GM12878 (cell line): ENCODE results near the gene JOSD2. TPM values are rescaled to one million over a fixed set of nuclear protein-coding genes. Genes with fewer than 3 reads are reported as not detected.
"Not testable (repeated sequence)": the region's sequence is repeated elsewhere in the genome, so short reads cannot be mapped to it uniquely, and the experiment has no call there.

Experiments
- ATAC-seq: fragments of 200-7000 bp; cut with Tn5 transposase; 3 replicates; pipeline ENCODE4 v1.9.1; 2020; ENCODE audit warnings: mild to moderate bottlenecking, moderate library complexity
- BruUV-seq: library from RNA; stranded (reverse); fragments of 400-500 nt; replicated peaks from 2 replicates; lab custom pipeline; 2021; lab: Mats Ljungman, UMichigan
- CTCF ChIA-PET: fragments of 300-600 bp; sonication (Branson Sonifier 250); formaldehyde crosslinking; extraction: SDS; loops from one replicate; lab custom pipeline; 2021; ENCODE audit warnings: inconsistent platforms; lab: Yijun Ruan, JAX
- POLR2A ChIA-PET: fragments of 350-600 bp; formaldehyde crosslinking; extraction: SDS; loops from one replicate; lab custom pipeline; 2021; ENCODE audit warnings: inconsistent platforms; lab: Charles Lee
- RAD21 ChIA-PET: fragments of 300-600 bp; sonication (Branson Sonifier 250); formaldehyde crosslinking; loops from one replicate; lab custom pipeline; 2023; ENCODE audit warnings: antibody characterized with exemption; ENCODE audit not compliant: unreplicated experiment; lab: Charles Lee
- SMC1A ChIA-PET: fragments of 300-600 bp; sonication (Branson Sonifier 250); formaldehyde crosslinking; loops from one replicate; lab custom pipeline; 2023; ENCODE audit not compliant: unreplicated experiment, uncharacterized antibody; lab: Charles Lee
- DNase-seq: peaks from one replicate; pipeline ENCODE4 v3.0.0-alpha.2; 2011; ENCODE audit warnings: low read depth, low spot score
- FAIRE-seq: peaks from 3 replicates; lab custom pipeline; 2011; peaks lifted over from hg19 to GRCh38; lab: Jason Lieb, UNC
- H2AFZ ChIP-seq: 2 replicates; pipeline ENCODE4 v1.6.0; 2011; ENCODE audit warnings: low read depth, low read length, control low read depth; ENCODE audit not compliant: control insufficient read depth
- H3K27ac ChIP-seq: 2 replicates; pipeline ENCODE4 v1.5.1; 2011; ENCODE audit warnings: control low read depth; ENCODE audit not compliant: control insufficient read depth, insufficient read depth
- H3K27me3 ChIP-seq, 2 experiments: replicated peaks in 1 of 2; 2 replicates each; pipeline versions ENCODE4 v1.6.0 to v1.6.1; 2011; ENCODE audit warnings: low read length in 1 of 2; ENCODE audit not compliant: control insufficient read depth in 2 of 2, insufficient read depth in 2 of 2
- H3K36me3 ChIP-seq, 2 experiments: 2 replicates each; pipeline ENCODE4 v1.5.1; 2011; ENCODE audit warnings: low read length in 1 of 2; ENCODE audit not compliant: control insufficient read depth in 2 of 2, insufficient read depth in 2 of 2
- H3K4me1 ChIP-seq: 2 replicates; pipeline ENCODE4 v1.6.1; 2011; ENCODE audit warnings: mild to moderate bottlenecking, low read length, moderate library complexity, mixed read lengths; ENCODE audit not compliant: control insufficient read depth, insufficient read depth
- H3K4me2 ChIP-seq: 2 replicates; pipeline ENCODE4 v1.6.0; 2011; ENCODE audit warnings: control low read depth; ENCODE audit not compliant: control insufficient read depth, insufficient read depth
- H3K4me3 ChIP-seq: fragments of 200-600 bp; sonication (generic); 2 replicates; pipeline ENCODE4 v1.5.1; 2016
- H3K79me2 ChIP-seq: 2 replicates; pipeline ENCODE4 v1.6.0; 2011; ENCODE audit warnings: low read length; ENCODE audit not compliant: control insufficient read depth, insufficient read depth
- H3K9ac ChIP-seq: 2 replicates; pipeline ENCODE4 v1.8.0; 2011; ENCODE audit warnings: low read length, control low read depth, mixed read lengths; ENCODE audit not compliant: control insufficient read depth, insufficient read depth
- H3K9me3 ChIP-seq: replicated peaks from 3 replicates; pipeline ENCODE4 v1.5.1; 2011; ENCODE audit warnings: mild to moderate bottlenecking, low read length; ENCODE audit not compliant: control insufficient read depth, insufficient read depth
- H4K20me1 ChIP-seq: 2 replicates; pipeline ENCODE4 v1.6.0; 2011; ENCODE audit not compliant: control insufficient read depth, insufficient read depth
- CREB1 ChIP-seq: IDR thresholded peaks from 2 replicates; pipeline ENCODE4 v1.6.1; 2012; ENCODE audit warnings: low read depth, mild to moderate bottlenecking, inconsistent platforms
- E2F8 ChIP-seq: fragments of 450-650 bp; IDR thresholded peaks from 2 replicates; pipeline ENCODE4 v1.6.1; 2018; ENCODE audit warnings: mild to moderate bottlenecking, low read depth, moderate library complexity; ENCODE audit not compliant: partially characterized antibody
- HDGF ChIP-seq: fragments of 450-650 bp; IDR thresholded peaks from 2 replicates; pipeline ENCODE4 v1.6.1; 2016; ENCODE audit warnings: antibody characterized with exemption
- NFYA ChIP-seq: IDR thresholded peaks from 2 replicates; pipeline ENCODE4 v1.6.1; 2011; ENCODE audit warnings: low read depth, mild to moderate bottlenecking, low read length, improper control_type of control experiment, borderline replicate concordance
- POLR2AphosphoS2 ChIP-seq: IDR thresholded peaks from 2 replicates; pipeline ENCODE4 v1.6.1; 2011; ENCODE audit warnings: low read depth, mild to moderate bottlenecking, low read length, improper control_type of control experiment, moderate library complexity
- RCOR1 ChIP-seq: conservative IDR thresholded peaks from 2 replicates; pipeline ENCODE4 v1.6.1; 2012; ENCODE audit warnings: low read depth, low read length, improper control_type of control experiment
- SMARCA5 ChIP-seq: fragments of 450-650 bp; IDR thresholded peaks from 2 replicates; pipeline ENCODE4 v1.6.1; 2017; ENCODE audit warnings: mild to moderate bottlenecking
- SRF ChIP-seq, 2 experiments: IDR thresholded peaks; 2 replicates each; pipeline ENCODE4 v1.6.1; 2011; ENCODE audit warnings: low read depth in 2 of 2, low read length in 2 of 2, mild to moderate bottlenecking in 1 of 2, moderate library complexity in 1 of 2
- ZNF207 ChIP-seq: fragments of 450-650 bp; IDR thresholded peaks from 2 replicates; pipeline ENCODE4 v1.6.1; 2014; ENCODE audit warnings: antibody characterized with exemption, mild to moderate bottlenecking, borderline replicate concordance
- WGBS: methylation state at CpG from one replicate; pipeline ENCODE4 v1.1.6; 2016; ENCODE audit warnings: low lambda C conversion rate; ENCODE audit not compliant: insufficient replicate concordance, insufficient coverage; ENCODE audit errors: missing lambda C conversion rate; 5-methylcytosine and 5-hydroxymethylcytosine counted together
- in situ Hi-C: fragments of 300-500 bp; cut with MboI; formaldehyde crosslinking; loops from 9 replicates; pipeline ENCODE4 v1.14.3; 2018; ENCODE audit warnings: mixed read lengths
- intact Hi-C: fragments of 100-400 bp; cut with micrococcal nuclease; formaldehyde crosslinking; loops from one replicate; pipeline ENCODE4 v1.14.2; 2022; ENCODE audit not compliant: unreplicated experiment
- polyA plus RNA-seq, 11 experiments: library from polyadenylated mRNA; depleted of rRNA in 4 of 11; unstranded in 6 of 11; stranded (reverse) in 5 of 11; fragments of >200 nt; fragmentation: Nextera tagmentation in 4 of 11; fragmentation: Illumina TruSeq in 1 of 11; extraction: Ambion mirVana in 4 of 11; extraction: Trizol in 1 of 11; gene quantifications; 1 replicate in 1 of 11; 2 replicates in 10 of 11; pipeline versions ENCODE4 v1.2.1 to v1.2.3, GENCODE V29; 2011 to 2016; ENCODE audit warnings: inconsistent platforms in 2 of 11, missing spikeins in 2 of 11, low read depth in 1 of 11
- total RNA-seq, 4 experiments: library from RNA; depleted of rRNA in 3 of 4; stranded (reverse); fragments of >200 nt in 3 of 4; fragmentation: Illumina TruSeq in 1 of 4; extraction: Trizol in 1 of 4; gene quantifications; 2 replicates each; pipeline versions ENCODE4 v1.2.1 to v1.2.3, GENCODE V29; 2013 to 2021

Gene JOSD2
- total and polyA plus RNA-seq, 10 of the 15 experiments (the other 5 are each of a cell fraction or from before 2014, with no cell fraction given): 0.91 to 26.7 (median 13.0) TPM

- Histone ChIP-seq H3K79me2 (peaks cover 22% of the 10 kb centered on the region), H3K27me3 (no peaks in the 10 kb centered on the region), H3K36me3 (peaks cover 7 to 9% of the 10 kb centered on the region in 2 experiments; a peak in 2 of 4 replicates), H3K9ac (no peak overlapping the region), H3K4me3 (no peak overlapping the region), H4K20me1 (no peaks in the 10 kb centered on the region), H3K4me2 (no peak overlapping the region), H3K9me3 (peaks cover 6% of the 10 kb centered on the region; the same call in 2 of the 3 replicates), H2AFZ (no peak overlapping the region), H3K27ac (no peak overlapping the region), H3K4me1 (no peaks in the 10 kb centered on the region)
- TF ChIP-seq RCOR1 (no peak), NFYA (no peak), HDGF (no peak), POLR2AphosphoS2 (no peak), SMARCA5 (no peak), ZNF207 (no peak), E2F8 (no peak), SRF (IDR thresholded peaks at IDR 0.05; ENCODE audit: low read depth in 2 of 2, low read length in 2 of 2) (no peak), CREB1 (no peak)
- no peak for FAIRE-seq
- CTCF ChIA-PET: interaction anchor here (1.2 to 2.3 kb wide), 2 partner anchors 14 to 118 kb away, joined by 4 to 7 read pairs; no protein-coding TSS in a partner anchor
- SMC1A ChIA-PET: no interaction called here
- ATAC-seq: no peak
- POLR2A ChIA-PET: no interaction called here
- intact Hi-C loops (no loop called here), in situ Hi-C loops (no loop called here)
- 63% methylated on average over 12 of the region's 12 CpGs for WGBS
- DNase-seq: no peak
- BruUV-seq: no TSS peak
- RAD21 ChIA-PET: no interaction called here
These were observed 35.9 kb downstream of the JOSD2 start for GRCh38 chr19:50475101-50475568.

- H3K27me3 ChIP-seq, H2AFZ ChIP-seq, SMC1A ChIA-PET, in situ Hi-C loops, FAIRE-seq, H3K4me1 ChIP-seq, ATAC-seq, H3K9me3 ChIP-seq, intact Hi-C loops, H3K9ac ChIP-seq, H3K4me3 ChIP-seq, BruUV-seq, H3K27ac ChIP-seq, DNase-seq, H3K36me3 ChIP-seq, H3K4me2 ChIP-seq, POLR2A ChIA-PET, H4K20me1 ChIP-seq: not testable (repeated sequence)
- peaks cover 16% of the 10 kb centered on the region for H3K79me2 ChIP-seq
- ChIA-PET CTCF (interaction anchor here (1.1 kb wide), 1 partner anchor 105 kb away, joined by 5 read pairs; no protein-coding TSS in a partner anchor), RAD21 (interaction anchor here (0.9 to 1.5 kb wide), 2 partner anchors 13 to 115 kb away, joined by 3 to 6 read pairs; no protein-coding TSS in a partner anchor)
- 35% methylated on average over 3 of the region's 3 CpGs for WGBS
These were observed 37.7 kb downstream of the JOSD2 start for GRCh38 chr19:50473336-50473735.
